Endothelial cell of umbilical vein (primary cell): ENCODE results near the gene KIFC1.

Source experiments
- CTCF ChIP-seq, 2 donors: IDR thresholded peaks; 1 replicate in 1 of 2; 2 replicates in 1 of 2; pipeline ENCODE4 v1.5.1; 2011; ENCODE audit warnings: low read length in 2 of 2, mild to moderate bottlenecking in 2 of 2, moderate library complexity in 2 of 2, control low read depth in 1 of 2, inconsistent platforms in 1 of 2, low read depth in 1 of 2; ENCODE audit not compliant: insufficient read depth in 1 of 2; ENCODE audit errors: extremely low read depth in 1 of 2
- POLR2A ChIP-seq: IDR thresholded peaks from 2 replicates; pipeline ENCODE4 v1.6.1; 2012; ENCODE audit warnings: low read depth, mild to moderate bottlenecking, control low read depth, low read length
- POLR2AphosphoS5 ChIP-seq: IDR thresholded peaks from 2 replicates; pipeline ENCODE4 v1.6.1; 2012; ENCODE audit warnings: low read depth, mild to moderate bottlenecking, control low read depth, low read length, moderate library complexity; ENCODE audit not compliant: insufficient read depth

- TF ChIP-seq POLR2AphosphoS5: no peak
- no peak for TF ChIP-seq CTCF (IDR thresholded peaks at IDR 0.05; ENCODE audit: extremely low read depth in 1 of 2, insufficient read depth in 1 of 2, low read depth in 1 of 2, low read length in 2 of 2)
- no peak for TF ChIP-seq POLR2A
Observed at GRCh38 chr6:33455051-33455450, 63.4 kb downstream of the KIFC1 start.
